Mesothelial cell of epicardium (in vitro differentiated cells): Measurements from ENCODE around the gene COMT. TPM values are rescaled to one million over a fixed set of nuclear protein-coding genes. Genes with fewer than 3 reads are reported as not detected.

Source experiments
- DNase-seq, 2 experiments: peaks; one replicate each; pipeline ENCODE4 v3.0.0; 2021; ENCODE audit warnings: low spot score in 2 of 2; ENCODE audit not compliant: unreplicated experiment in 2 of 2
- H3K27ac Mint-ChIP-seq: 2 replicates; pipeline ENCODE4 v1.8.0; 2021; ENCODE audit warnings: mixed read lengths
- H3K27me3 Mint-ChIP-seq: 2 replicates; pipeline ENCODE4 v1.8.0; 2021; ENCODE audit warnings: low read depth, mixed read lengths
- H3K36me3 Mint-ChIP-seq: 2 replicates; pipeline ENCODE4 v1.8.0; 2021; ENCODE audit warnings: mixed read lengths
- H3K4me1 Mint-ChIP-seq: 2 replicates; pipeline ENCODE4 v1.8.0; 2021; ENCODE audit warnings: mixed read lengths
- H3K4me3 Mint-ChIP-seq: 2 replicates; pipeline ENCODE4 v1.8.0; 2021; ENCODE audit warnings: mild to moderate bottlenecking, moderate library complexity, mixed read lengths
- H3K9me3 Mint-ChIP-seq: 2 replicates; pipeline ENCODE4 v1.8.0; 2021; ENCODE audit warnings: mixed read lengths
- CTCF ChIP-seq: fragments of 200-600 bp; sonication (generic); IDR thresholded peaks from one replicate; pipeline ENCODE4 v1.5.0; 2021; ENCODE audit warnings: antibody characterized with exemption; ENCODE audit not compliant: unreplicated experiment
- total RNA-seq: library from RNA; stranded (reverse); gene quantifications from 3 replicates; pipeline ENCODE4 v1.2.1, GENCODE V29; 2021

COMT gene
- total RNA-seq, 1 donor from 2014 or later = 93.5 TPM

- peaks cover 18% of the 10 kb centered on the region for H3K4me1 Mint-ChIP-seq
- no peak for DNase-seq
- peaks cover 4% of the 10 kb centered on the region for H3K36me3 Mint-ChIP-seq
- no peaks in the 10 kb centered on the region for H3K9me3 Mint-ChIP-seq
- TF ChIP-seq CTCF = no peak
- H3K27ac Mint-ChIP-seq = no peak overlapping the region
- no peak overlapping the region for H3K4me3 Mint-ChIP-seq
- H3K27me3 Mint-ChIP-seq = no peaks in the 10 kb centered on the region
These were observed 42.7 kb downstream of the COMT start for GRCh38 chr22:19984201-19984753.

DNA sequence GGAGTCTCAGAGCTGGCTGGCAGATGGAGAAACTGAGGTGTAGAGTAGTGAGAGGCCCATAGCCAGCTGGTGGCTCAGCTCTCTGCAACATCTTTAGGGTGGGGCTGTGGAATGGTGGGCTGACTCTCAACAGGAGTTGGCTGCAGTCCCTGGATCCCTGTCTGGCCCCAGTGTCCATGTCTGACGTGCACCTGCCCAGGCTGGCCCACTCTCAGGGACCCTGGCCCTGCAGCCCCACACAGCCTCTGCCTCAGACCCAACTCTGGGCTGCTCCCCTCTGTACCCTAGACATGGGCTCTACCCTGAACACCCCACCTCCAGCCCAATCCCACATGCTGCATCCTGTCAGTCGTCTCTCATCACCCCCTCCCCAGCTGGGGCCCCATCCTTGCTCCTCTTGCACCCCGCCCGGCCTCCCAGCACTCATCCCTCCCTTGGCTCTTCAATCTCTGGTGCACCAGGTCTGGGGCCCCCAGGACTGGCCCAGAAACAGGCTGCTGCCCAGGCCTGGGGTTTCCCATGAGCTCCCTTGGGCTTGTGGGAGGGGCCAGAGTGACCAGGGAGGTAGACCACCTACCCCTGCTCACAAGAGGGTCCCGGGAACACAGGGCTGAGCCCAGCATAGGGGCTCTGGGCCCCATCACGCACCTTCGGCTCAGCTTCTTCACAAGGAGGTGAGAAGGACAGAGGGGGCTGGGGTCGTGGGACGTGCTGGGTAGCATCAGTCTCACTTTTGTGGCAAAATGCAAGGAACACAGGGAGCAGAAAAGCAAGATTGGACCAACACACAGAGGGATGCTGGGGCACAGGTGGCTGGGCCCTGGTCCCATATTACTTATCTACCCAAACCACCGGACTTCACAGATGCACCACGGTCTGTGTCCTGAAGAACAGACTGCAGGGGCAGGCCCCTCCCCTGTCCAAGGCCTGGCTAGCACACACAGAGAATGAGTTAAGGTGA, 43.6 kb downstream of the COMT start:
- no peak for TF ChIP-seq CTCF
- peaks cover 3% of the 10 kb centered on the region for H3K36me3 Mint-ChIP-seq
- H3K27me3 Mint-ChIP-seq = no peaks in the 10 kb centered on the region
- H3K27ac Mint-ChIP-seq = no peak overlapping the region
- no peaks in the 10 kb centered on the region for H3K9me3 Mint-ChIP-seq
- H3K4me3 Mint-ChIP-seq = peak overlapping the region; percentile 41
- DNase-seq = no peak
- peaks cover 18% of the 10 kb centered on the region for H3K4me1 Mint-ChIP-seq

DNA sequence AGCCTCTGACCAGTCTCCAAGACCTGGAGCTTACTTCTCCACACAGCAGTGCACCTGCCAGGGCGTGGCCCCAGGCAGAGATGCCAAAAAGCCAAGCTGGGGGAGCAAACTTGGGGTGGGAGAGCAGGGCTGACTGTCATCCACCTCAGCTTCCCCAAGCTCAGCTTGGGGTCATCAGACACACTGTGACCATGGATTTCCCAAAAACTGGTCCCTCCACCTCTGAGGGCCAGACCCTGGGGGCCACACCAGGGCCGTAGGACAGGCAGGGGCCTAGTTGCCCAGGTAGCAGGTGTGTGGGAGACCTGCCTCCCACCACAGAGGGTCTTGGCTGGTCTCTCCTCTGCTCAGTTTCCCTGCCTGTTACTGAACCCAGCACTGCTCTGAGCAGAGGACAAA, 44.4 kb downstream of the COMT start:
- no peak overlapping the region for H3K27ac Mint-ChIP-seq
- no peak for TF ChIP-seq CTCF
- H3K4me1 Mint-ChIP-seq = peaks cover 18% of the 10 kb centered on the region
- DNase-seq = no peak
- peak overlapping the region; percentile 74 for H3K4me3 Mint-ChIP-seq
- no peaks in the 10 kb centered on the region for H3K27me3 Mint-ChIP-seq
- H3K36me3 Mint-ChIP-seq = no peaks in the 10 kb centered on the region
- no peaks in the 10 kb centered on the region for H3K9me3 Mint-ChIP-seq

GRCh38 chr22:19986410-19987341, 45.1 kb downstream of the COMT start:
- no peak for TF ChIP-seq CTCF
- H3K36me3 Mint-ChIP-seq = no peaks in the 10 kb centered on the region
- peaks cover 18% of the 10 kb centered on the region for H3K4me1 Mint-ChIP-seq
- DNase-seq = peak; percentile 80 to 81
- peak overlapping the region; percentile 74 for H3K4me3 Mint-ChIP-seq
- H3K9me3 Mint-ChIP-seq = no peaks in the 10 kb centered on the region
- H3K27me3 Mint-ChIP-seq = no peaks in the 10 kb centered on the region
- H3K27ac Mint-ChIP-seq = no peak overlapping the region
